ENCODE results near the gene B2M. TPM values are rescaled to one million over a fixed set of nuclear protein-coding genes. Genes with fewer than 3 reads are reported as not detected.

B2M gene
- total and polyA plus RNA-seq, 2 of the 13 experiments (the other 11 are each of a cell fraction or from before 2014, with no cell fraction given): 784 to 857 TPM

DNA sequence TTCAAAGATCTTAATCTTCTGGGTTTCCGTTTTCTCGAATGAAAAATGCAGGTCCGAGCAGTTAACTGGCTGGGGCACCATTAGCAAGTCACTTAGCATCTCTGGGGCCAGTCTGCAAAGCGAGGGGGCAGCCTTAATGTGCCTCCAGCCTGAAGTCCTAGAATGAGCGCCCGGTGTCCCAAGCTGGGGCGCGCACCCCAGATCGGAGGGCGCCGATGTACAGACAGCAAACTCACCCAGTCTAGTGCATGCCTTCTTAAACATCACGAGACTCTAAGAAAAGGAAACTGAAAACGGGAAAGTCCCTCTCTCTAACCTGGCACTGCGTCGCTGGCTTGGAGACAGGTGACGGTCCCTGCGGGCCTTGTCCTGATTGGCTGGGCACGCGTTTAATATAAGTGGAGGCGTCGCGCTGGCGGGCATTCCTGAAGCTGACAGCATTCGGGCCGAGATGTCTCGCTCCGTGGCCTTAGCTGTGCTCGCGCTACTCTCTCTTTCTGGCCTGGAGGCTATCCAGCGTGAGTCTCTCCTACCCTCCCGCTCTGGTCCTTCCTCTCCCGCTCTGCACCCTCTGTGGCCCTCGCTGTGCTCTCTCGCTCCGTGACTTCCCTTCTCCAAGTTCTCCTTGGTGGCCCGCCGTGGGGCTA lies at the start of gene B2M, which contains the start of gene PATL2 (continued):
- TF ChIP-seq ONECUT2 (CRISPR knock-in tag; IDR thresholded peaks at IDR 0.05) (no peak), PHF8 (CRISPR knock-in tag; IDR thresholded peaks at IDR 0.05) (peak; percentile 74), CAMTA2 (CRISPR knock-in tag; IDR thresholded peaks at IDR 0.05; ENCODE audit: borderline replicate concordance) (no peak), ZSCAN20 (CRISPR knock-in tag; IDR thresholded peaks at IDR 0.05; ENCODE audit: borderline replicate concordance) (no peak), ZBTB3 (CRISPR knock-in tag; IDR thresholded peaks at IDR 0.05; ENCODE audit: borderline replicate concordance, low read depth) (no peak)
- TF ChIP-seq, protein P1, sequence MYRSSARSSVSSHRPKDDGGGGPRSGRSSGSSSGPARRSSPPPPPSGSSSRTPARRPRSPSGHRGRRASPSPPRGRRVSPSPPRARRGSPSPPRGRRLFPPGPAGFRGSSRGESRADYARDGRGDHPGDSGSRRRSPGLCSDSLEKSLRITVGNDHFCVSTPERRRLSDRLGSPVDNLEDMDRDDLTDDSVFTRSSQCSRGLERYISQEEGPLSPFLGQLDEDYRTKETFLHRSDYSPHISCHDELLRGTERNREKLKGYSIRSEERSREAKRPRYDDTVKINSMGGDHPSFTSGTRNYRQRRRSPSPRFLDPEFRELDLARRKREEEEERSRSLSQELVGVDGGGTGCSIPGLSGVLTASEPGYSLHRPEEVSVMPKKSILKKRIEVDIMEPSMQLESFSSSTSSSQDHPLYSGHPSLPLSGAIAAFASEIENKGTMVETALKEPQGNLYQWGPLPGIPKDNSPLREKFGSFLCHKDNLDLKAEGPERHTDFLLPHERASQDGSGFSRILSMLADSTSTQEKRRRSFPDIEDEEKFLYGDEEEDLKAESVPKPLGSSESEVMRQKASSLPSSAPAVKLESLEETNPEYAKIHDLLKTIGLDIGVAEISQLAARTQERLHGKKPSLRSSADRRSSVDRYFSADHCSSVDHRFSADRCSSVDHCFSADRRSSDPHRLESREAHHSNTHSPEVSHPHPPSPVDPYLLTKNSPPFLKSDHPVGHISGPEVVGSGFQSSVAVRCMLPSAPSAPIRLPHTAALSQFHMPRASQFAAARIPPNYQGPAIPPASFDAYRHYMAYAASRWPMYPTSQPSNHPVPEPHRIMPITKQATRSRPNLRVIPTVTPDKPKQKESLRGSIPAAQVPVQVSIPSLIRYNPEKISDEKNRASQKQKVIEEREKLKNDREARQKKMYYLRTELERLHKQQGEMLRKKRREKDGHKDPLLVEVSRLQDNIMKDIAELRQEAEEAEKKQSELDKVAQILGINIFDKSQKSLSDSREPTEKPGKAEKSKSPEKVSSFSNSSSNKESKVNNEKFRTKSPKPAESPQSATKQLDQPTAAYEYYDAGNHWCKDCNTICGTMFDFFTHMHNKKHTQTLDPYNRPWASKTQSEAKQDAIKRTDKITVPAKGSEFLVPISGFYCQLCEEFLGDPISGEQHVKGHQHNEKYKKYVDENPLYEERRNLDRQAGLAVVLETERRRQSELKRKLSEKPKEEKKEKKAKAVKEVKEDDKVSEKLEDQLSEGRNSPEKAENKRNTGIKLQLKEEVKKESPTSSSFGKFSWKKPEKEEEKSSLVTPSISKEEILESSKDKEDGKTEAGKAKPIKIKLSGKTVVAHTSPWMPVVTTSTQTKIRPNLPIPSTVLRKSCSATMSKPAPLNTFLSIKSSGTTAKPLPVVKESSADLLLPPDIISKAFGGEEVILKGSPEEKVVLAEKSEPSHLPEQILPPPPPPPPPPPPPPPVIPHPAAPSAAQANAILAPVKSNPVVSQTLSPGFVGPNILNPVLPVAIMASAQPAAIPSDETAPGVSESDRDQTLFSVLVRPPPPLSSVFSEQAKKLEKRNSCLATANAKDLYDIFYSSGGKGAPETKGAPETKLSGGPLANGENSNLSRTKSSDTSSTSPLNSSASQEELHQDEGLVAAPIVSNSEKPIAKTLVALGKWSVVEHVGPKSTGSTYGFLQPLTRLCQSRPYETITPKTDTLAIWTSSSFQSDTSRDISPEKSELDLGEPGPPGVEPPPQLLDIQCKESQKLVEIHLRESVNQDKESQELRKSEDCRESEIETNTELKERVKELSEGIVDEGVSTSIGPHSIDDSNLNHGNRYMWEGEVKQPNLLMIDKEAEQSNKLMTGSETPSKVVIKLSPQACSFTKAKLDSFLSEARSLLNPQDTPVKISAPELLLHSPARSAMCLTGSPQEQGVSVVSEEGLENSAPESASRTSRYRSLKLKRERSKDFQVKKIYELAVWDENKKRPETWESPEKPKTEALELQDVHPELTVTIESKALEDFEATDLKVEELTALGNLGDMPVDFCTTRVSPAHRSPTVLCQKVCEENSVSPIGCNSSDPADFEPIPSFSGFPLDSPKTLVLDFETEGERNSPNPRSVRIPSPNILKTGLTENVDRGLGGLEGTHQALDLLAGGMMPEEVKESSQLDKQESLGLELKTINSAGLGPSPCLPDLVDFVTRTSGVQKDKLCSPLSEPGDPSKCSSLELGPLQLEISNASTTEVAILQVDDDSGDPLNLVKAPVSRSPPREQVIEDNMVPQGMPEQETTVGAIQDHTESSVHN (CRISPR knock-in tag; IDR thresholded peaks at IDR 0.05): no peak
- TF ChIP-seq, protein P2, sequence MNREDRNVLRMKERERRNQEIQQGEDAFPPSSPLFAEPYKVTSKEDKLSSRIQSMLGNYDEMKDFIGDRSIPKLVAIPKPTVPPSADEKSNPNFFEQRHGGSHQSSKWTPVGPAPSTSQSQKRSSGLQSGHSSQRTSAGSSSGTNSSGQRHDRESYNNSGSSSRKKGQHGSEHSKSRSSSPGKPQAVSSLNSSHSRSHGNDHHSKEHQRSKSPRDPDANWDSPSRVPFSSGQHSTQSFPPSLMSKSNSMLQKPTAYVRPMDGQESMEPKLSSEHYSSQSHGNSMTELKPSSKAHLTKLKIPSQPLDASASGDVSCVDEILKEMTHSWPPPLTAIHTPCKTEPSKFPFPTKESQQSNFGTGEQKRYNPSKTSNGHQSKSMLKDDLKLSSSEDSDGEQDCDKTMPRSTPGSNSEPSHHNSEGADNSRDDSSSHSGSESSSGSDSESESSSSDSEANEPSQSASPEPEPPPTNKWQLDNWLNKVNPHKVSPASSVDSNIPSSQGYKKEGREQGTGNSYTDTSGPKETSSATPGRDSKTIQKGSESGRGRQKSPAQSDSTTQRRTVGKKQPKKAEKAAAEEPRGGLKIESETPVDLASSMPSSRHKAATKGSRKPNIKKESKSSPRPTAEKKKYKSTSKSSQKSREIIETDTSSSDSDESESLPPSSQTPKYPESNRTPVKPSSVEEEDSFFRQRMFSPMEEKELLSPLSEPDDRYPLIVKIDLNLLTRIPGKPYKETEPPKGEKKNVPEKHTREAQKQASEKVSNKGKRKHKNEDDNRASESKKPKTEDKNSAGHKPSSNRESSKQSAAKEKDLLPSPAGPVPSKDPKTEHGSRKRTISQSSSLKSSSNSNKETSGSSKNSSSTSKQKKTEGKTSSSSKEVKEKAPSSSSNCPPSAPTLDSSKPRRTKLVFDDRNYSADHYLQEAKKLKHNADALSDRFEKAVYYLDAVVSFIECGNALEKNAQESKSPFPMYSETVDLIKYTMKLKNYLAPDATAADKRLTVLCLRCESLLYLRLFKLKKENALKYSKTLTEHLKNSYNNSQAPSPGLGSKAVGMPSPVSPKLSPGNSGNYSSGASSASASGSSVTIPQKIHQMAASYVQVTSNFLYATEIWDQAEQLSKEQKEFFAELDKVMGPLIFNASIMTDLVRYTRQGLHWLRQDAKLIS (CRISPR knock-in tag; IDR thresholded peaks at IDR 0.05): peak; percentile 22; the same call in 1 of the 2 replicates
- TF ChIP-seq, protein P3, sequence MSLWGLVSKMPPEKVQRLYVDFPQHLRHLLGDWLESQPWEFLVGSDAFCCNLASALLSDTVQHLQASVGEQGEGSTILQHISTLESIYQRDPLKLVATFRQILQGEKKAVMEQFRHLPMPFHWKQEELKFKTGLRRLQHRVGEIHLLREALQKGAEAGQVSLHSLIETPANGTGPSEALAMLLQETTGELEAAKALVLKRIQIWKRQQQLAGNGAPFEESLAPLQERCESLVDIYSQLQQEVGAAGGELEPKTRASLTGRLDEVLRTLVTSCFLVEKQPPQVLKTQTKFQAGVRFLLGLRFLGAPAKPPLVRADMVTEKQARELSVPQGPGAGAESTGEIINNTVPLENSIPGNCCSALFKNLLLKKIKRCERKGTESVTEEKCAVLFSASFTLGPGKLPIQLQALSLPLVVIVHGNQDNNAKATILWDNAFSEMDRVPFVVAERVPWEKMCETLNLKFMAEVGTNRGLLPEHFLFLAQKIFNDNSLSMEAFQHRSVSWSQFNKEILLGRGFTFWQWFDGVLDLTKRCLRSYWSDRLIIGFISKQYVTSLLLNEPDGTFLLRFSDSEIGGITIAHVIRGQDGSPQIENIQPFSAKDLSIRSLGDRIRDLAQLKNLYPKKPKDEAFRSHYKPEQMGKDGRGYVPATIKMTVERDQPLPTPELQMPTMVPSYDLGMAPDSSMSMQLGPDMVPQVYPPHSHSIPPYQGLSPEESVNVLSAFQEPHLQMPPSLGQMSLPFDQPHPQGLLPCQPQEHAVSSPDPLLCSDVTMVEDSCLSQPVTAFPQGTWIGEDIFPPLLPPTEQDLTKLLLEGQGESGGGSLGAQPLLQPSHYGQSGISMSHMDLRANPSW (CRISPR knock-in tag; IDR thresholded peaks at IDR 0.05; ENCODE audit: borderline replicate concordance): no peak
- TF ChIP-seq, protein P4, sequence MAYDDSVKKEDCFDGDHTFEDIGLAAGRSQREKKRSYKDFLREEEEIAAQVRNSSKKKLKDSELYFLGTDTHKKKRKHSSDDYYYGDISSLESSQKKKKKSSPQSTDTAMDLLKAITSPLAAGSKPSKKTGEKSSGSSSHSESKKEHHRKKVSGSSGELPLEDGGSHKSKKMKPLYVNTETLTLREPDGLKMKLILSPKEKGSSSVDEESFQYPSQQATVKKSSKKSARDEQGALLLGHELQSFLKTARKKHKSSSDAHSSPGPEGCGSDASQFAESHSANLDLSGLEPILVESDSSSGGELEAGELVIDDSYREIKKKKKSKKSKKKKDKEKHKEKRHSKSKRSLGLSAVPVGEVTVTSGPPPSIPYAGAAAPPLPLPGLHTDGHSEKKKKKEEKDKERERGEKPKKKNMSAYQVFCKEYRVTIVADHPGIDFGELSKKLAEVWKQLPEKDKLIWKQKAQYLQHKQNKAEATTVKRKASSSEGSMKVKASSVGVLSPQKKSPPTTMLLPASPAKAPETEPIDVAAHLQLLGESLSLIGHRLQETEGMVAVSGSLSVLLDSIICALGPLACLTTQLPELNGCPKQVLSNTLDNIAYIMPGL (CRISPR knock-in tag; IDR thresholded peaks at IDR 0.05; ENCODE audit: borderline replicate concordance in 1 of 2, low read depth in 1 of 2): peak; percentile 58 to 83; a peak in 2 of 4 replicates
